Measurements from ENCODE around the gene FKBP1B.
"Not testable (repeated sequence)": the region's sequence is repeated elsewhere in the genome, so short reads cannot be mapped to it uniquely, and the experiment has no call there.

Gene FKBP1B

GRCh38 chr2:24104906-24105305 is 55.4 kb downstream of the FKBP1B start:
- DNase-seq = no peak

- DNase-seq = no peak
Observed at GRCh38 chr2:24105816-24106215, 56.3 kb downstream of the FKBP1B start.

GRCh38 chr2:24106786-24107185 is 57.2 kb downstream of the FKBP1B start:
- DNase-seq = no peak

- DNase-seq = no peak
Observed at GRCh38 chr2:24107336-24107735, 57.8 kb downstream of the FKBP1B start.

- not testable (repeated sequence) for DNase-seq
Observed at GRCh38 chr2:24109431-24109830, 59.9 kb downstream of the FKBP1B start.

- no peak for DNase-seq
Observed at GRCh38 chr2:24110660-24111303, 61.2 kb downstream of the FKBP1B start.

- no peak for DNase-seq
Observed at GRCh38 chr2:24111407-24111901, 61.9 kb downstream of the FKBP1B start.

Measured in NCI-H82 (cell line).